AG04449 (cell line): ENCODE results near the gene HLA-DPA1.

Experiments used
- CTCF ChIA-PET: fragments of 350-600 bp; formaldehyde crosslinking; extraction: SDS; loops from one replicate; lab custom pipeline; 2021; ENCODE audit warnings: antibody characterized with exemption; lab: Yijun Ruan, JAX
- POLR2A ChIA-PET: fragments of 400-600, 350-600 bp; formaldehyde crosslinking; extraction: SDS; loops from one replicate; lab custom pipeline; 2020; ENCODE audit warnings: antibody characterized with exemption, inconsistent platforms; lab: Yijun Ruan, JAX
- DNase-seq: peaks from one replicate; pipeline ENCODE4 v3.0.0-alpha.2; 2010; ENCODE audit warnings: low read depth, low spot score
- H3K4me3 ChIP-seq: 2 replicates; pipeline ENCODE4 v1.5.1; 2011; ENCODE audit warnings: low read depth, mild to moderate bottlenecking, control low read depth, low read length
- TF ChIP-seq, protein P1 (sequence below): IDR thresholded peaks from one replicate; pipeline ENCODE4 v1.5.1; 2011; ENCODE audit warnings: mild to moderate bottlenecking, moderate library complexity, low read length, control low read depth, inconsistent platforms; ENCODE audit not compliant: insufficient read depth; ENCODE audit errors: missing control alignments

The HLA-DPA1 gene

GRCh38 chr6:33073431-33073871 is at the start of gene HLA-DPA1:
TSS of gene HLA-DPA1 (minus strand) at chr6:33073649.
- no peak for DNase-seq
- TF ChIP-seq, protein P1, sequence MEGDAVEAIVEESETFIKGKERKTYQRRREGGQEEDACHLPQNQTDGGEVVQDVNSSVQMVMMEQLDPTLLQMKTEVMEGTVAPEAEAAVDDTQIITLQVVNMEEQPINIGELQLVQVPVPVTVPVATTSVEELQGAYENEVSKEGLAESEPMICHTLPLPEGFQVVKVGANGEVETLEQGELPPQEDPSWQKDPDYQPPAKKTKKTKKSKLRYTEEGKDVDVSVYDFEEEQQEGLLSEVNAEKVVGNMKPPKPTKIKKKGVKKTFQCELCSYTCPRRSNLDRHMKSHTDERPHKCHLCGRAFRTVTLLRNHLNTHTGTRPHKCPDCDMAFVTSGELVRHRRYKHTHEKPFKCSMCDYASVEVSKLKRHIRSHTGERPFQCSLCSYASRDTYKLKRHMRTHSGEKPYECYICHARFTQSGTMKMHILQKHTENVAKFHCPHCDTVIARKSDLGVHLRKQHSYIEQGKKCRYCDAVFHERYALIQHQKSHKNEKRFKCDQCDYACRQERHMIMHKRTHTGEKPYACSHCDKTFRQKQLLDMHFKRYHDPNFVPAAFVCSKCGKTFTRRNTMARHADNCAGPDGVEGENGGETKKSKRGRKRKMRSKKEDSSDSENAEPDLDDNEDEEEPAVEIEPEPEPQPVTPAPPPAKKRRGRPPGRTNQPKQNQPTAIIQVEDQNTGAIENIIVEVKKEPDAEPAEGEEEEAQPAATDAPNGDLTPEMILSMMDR = no peak
- H3K4me3 ChIP-seq = no peak within 1 kb of the TSS
- ChIA-PET POLR2A (interaction anchor here (0.9 kb wide), 1 partner anchor 102 kb away, joined by 4 read pairs; no protein-coding TSS in a partner anchor), CTCF (interaction anchor here (1.8 kb wide), 1 partner anchor 9 kb away, joined by 11 read pairs; no protein-coding TSS in a partner anchor)

DNA sequence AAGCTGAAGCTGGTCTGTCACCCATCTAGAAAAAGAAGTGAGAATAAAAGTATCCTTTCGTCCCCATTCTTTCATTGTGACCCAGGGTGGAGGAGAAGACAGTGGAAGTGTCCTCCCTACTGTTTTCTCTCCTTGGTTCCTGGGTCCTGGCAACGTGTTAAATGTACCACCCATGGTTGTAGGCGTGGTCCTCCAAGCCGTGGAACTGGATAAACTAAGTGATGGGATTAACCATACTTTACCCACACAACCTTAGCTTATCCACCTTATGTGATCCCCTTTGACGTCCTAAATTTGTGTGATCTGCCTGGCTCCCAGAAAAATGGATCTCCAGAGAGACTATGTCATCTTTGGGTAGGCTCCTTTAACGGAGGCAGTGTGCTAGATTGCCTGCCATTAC is 49.7 kb upstream of the HLA-DPA1 start:
- DNase-seq = no peak
- H3K4me3 ChIP-seq = no peak overlapping the region
- CTCF ChIA-PET = interaction anchor here (1.0 to 1.1 kb wide), 2 partner anchors 124 to 126 kb away, joined by 3 to 5 read pairs; no protein-coding TSS in a partner anchor
- POLR2A ChIA-PET = no interaction called here
- TF ChIP-seq, protein P1 = no peak

DNA sequence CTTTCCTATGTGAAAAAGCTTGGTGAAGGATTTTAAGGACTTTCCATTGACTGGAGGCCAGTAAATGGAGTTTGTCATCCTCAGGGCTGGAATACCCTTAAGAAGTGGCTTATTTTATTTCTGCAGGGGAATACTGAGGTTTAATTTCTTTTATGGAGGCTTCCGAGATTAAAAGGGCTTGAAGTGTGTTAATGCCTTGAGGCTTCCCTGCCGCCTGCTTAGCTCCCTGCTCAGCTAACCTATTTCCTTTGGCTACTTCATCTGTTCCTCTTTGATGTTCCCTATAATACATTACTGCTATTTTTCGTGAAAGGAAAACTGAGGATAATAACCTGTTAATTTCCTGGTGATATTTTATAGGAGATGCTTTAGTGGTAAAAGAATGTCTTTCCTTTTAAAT is 46.6 kb upstream of the HLA-DPA1 start:
- ChIA-PET CTCF (interaction anchor here (1.1 to 6.1 kb wide), 18 partner anchors 9 to 234 kb away, joined by 3 to 68 read pairs (median 7); no protein-coding TSS in a partner anchor), POLR2A (no interaction called here)
- TF ChIP-seq, protein P1 = no peak
- no peak for DNase-seq
- H3K4me3 ChIP-seq = no peak overlapping the region

DNA sequence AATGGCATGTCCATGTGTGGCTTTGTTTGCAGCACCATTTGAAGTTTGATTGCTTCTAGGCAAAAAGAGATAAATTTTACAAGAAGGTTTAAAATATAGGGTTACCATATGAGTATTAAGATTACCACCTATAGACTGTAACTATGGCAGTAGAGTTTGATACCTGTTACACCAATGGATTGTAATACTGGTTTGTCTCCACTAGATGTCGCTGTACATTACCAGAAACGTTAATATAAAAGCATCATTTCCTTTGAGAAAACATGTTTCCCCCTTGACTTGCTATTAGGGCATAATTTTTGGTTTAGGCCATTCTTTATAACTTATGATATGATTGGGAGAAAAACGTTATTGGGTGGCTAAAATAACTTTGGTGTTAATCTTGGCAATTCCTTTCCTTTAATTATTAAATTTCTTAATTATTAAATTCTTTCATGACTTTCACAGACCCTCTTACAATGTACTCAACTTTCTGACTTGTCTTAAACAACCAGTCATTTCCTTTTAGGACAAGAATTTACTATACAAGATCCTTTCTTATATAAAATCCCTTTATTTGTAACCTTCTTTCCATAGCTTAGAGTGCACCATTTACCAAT is 45.2 kb upstream of the HLA-DPA1 start:
- DNase-seq = no peak
- TF ChIP-seq, protein P1 = peak; percentile 56
- H3K4me3 ChIP-seq = no peak overlapping the region
- ChIA-PET CTCF (interaction anchor here (0.8 to 6.1 kb wide), 17 partner anchors 9 to 129 kb away, joined by 3 to 68 read pairs (median 7); no protein-coding TSS in a partner anchor), POLR2A (no interaction called here)

GRCh38 chr6:33117811-33118277 is 44.4 kb upstream of the HLA-DPA1 start:
- H3K4me3 ChIP-seq = no peak overlapping the region
- TF ChIP-seq, protein P1 = no peak
- CTCF ChIA-PET = interaction anchor here (0.8 to 6.1 kb wide), 13 partner anchors 8 to 129 kb away, joined by 3 to 68 read pairs (median 5); partner anchors contain the start of gene COL11A2
- no peak for DNase-seq
- POLR2A ChIA-PET = no interaction called here
